Measurements from ENCODE around the gene PHF14. TPM values are rescaled to one million over a fixed set of nuclear protein-coding genes. Genes with fewer than 3 reads are reported as not detected.

The PHF14 gene
- total RNA-seq, 1 donor from 2014 or later = 41.8 TPM

DNA sequence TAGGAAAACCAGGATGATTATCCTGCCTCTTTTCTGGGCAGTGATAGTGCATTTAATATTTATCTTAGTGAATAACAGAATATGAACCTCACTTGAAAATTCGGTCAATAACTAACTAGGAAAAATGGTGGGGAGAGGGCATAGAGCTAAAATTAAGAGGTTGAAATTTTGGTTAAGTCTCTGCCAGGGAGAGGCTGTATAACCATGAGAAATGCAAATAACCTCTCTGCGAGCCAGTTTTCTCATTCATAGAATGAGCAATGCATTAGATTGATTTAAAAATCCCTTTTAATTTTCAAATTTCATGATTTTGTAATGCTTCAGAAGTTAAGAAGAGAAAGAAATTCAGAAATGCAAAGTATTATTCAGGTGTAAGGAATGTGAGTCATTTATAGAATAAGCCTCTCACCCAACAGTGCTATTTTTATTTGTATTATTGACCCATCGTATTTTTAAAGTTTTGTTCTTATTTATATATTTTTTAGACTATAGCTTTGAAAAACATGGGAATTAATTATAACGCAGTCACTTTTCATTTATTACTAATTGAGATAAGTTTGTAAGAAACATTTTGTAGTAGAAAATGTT is 104.7 kb downstream of the PHF14 start:
- intact Hi-C loops (cut with DNase I) = no loop called here
- peaks cover 2 to 3% of the 10 kb centered on the region in 2 donors for H3K36me3 ChIP-seq
- TF ChIP-seq, protein P1, sequence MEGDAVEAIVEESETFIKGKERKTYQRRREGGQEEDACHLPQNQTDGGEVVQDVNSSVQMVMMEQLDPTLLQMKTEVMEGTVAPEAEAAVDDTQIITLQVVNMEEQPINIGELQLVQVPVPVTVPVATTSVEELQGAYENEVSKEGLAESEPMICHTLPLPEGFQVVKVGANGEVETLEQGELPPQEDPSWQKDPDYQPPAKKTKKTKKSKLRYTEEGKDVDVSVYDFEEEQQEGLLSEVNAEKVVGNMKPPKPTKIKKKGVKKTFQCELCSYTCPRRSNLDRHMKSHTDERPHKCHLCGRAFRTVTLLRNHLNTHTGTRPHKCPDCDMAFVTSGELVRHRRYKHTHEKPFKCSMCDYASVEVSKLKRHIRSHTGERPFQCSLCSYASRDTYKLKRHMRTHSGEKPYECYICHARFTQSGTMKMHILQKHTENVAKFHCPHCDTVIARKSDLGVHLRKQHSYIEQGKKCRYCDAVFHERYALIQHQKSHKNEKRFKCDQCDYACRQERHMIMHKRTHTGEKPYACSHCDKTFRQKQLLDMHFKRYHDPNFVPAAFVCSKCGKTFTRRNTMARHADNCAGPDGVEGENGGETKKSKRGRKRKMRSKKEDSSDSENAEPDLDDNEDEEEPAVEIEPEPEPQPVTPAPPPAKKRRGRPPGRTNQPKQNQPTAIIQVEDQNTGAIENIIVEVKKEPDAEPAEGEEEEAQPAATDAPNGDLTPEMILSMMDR (IDR thresholded peaks at IDR 0.05) = no peak
- no peak for DNase-seq (ENCODE audit: low spot score in 2 of 2)
- no peaks in the 10 kb centered on the region for H3K27me3 ChIP-seq
- no peak overlapping the region for H3K27ac ChIP-seq
- no peak overlapping the region for H3K4me3 ChIP-seq
- H3K9me3 ChIP-seq = peaks cover 0 to 7% of the 10 kb centered on the region in 2 donors
- H3K4me1 ChIP-seq = no peaks in the 10 kb centered on the region

DNA sequence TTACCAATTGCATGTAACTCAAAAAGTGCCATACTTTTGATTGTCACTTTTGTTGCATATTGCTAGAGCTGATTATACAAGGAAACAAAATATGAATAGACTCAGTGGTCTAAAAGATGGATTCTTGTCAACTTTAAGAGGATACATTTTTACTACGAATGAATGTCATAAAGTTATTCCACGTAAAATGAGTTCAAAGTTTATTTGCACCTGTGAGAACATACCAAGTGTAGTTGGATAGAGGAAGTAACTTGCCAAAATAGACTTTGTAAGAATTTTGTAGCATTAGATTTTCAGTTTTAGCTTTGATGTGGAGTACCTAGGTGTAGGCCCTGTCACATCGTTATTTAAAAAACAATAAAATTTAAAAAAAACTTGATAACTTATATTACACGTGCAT is 106.2 kb downstream of the PHF14 start:
- TF ChIP-seq, protein P1 (IDR thresholded peaks at IDR 0.05) = no peak
- Histone ChIP-seq H3K4me3 (no peak overlapping the region), H3K27me3 (no peaks in the 10 kb centered on the region), H3K36me3 (peaks cover 0 to 2% of the 10 kb centered on the region in 2 donors), H3K9me3 (peaks cover 0 to 7% of the 10 kb centered on the region in 2 donors), H3K27ac (no peak overlapping the region), H3K4me1 (no peaks in the 10 kb centered on the region)
- DNase-seq (ENCODE audit: low spot score in 2 of 2) = no peak
- intact Hi-C loops (cut with DNase I) = no loop called here

DNA sequence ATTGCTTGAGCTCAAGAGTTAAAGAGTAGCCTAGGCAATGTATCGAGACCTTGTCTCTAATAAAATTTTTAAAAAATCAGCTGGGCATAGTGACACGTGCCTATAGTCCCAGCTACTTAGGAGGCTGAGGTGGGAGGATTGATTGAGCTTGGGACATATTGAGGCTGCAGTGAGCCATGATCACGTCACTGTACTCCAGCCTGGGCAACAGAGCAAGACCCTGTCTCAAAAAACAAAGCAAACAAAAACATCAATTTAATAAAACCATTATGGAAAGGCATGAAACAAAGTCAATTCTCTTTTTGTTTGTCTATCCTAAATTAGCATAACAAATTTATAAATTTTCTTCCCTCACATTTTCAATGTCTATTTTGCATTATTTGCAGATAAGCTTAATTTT is 108.4 kb downstream of the PHF14 start:
- peaks cover 0 to 3% of the 10 kb centered on the region in 2 donors for H3K36me3 ChIP-seq
- H3K4me3 ChIP-seq = no peak overlapping the region
- no peak for DNase-seq (ENCODE audit: low spot score in 2 of 2)
- peaks cover 0 to 7% of the 10 kb centered on the region in 2 donors for H3K9me3 ChIP-seq
- intact Hi-C loops (cut with DNase I) = no loop called here
- H3K27ac ChIP-seq = no peak overlapping the region
- TF ChIP-seq, protein P1 (IDR thresholded peaks at IDR 0.05) = no peak
- no peaks in the 10 kb centered on the region for H3K4me1 ChIP-seq
- no peaks in the 10 kb centered on the region for H3K27me3 ChIP-seq

DNA sequence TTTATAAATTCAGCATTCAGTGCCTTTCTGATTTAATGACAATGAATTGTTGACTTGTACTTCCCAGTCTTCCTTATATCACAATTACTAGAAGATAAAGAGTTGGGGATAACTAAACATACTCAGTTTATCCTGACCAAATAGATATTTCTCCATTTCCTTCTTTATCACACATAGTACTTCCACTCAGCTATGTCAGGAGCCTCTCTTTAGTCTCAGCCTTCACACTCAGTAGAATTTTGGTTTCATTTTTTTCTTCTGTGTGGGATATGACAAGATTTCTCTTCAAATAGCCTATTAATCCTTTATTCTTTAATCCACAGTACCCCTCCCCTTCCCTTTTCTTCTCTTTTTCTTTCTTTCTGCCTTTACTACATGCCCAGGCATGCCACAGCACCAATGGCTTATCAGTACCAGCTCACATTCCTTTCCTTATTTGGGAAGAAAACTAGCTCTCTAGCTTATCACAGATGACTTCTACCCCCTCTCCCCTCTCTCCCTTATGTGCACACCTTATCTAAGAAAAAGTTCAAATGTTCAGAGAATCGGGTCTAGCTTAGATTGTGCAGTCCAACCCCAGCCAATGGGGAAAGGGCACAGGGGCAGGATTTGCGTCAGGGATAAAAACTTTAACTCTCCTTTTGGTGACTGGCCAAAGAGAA is 109.0 kb downstream of the PHF14 start:
- Histone ChIP-seq H3K4me1 (no peaks in the 10 kb centered on the region), H3K9me3 (peaks cover 0 to 7% of the 10 kb centered on the region in 2 donors), H3K4me3 (no peak overlapping the region), H3K36me3 (peaks cover 5 to 7% of the 10 kb centered on the region in 2 donors), H3K27me3 (no peaks in the 10 kb centered on the region), H3K27ac (no peak overlapping the region)
- DNase-seq (ENCODE audit: low spot score in 2 of 2) = no peak
- TF ChIP-seq, protein P1 (IDR thresholded peaks at IDR 0.05) = no peak
- intact Hi-C loops (cut with DNase I) = no loop called here

DNA sequence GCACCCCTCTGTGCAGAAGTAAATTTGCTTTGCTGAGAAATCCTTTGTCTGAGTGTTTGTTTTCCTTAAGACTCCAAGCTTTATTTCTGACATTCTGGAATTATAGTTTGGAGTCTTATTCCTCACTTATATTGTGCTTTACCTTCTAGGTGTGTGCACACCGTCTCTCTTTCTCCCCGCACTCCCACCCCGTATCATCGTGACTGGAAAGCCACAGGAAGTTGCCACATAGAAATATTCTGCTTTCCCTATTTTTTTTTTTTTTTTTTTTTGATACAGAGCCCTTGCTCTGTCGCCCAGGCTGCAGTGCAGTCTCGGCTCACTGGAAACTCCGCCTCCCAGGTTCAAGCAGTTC is 109.5 kb downstream of the PHF14 start:
- Histone ChIP-seq H3K9me3 (peaks cover 0 to 7% of the 10 kb centered on the region in 2 donors), H3K27me3 (no peaks in the 10 kb centered on the region), H3K36me3 (peaks cover 5 to 7% of the 10 kb centered on the region in 2 donors), H3K4me1 (no peaks in the 10 kb centered on the region), H3K27ac (no peak overlapping the region), H3K4me3 (no peak overlapping the region)
- DNase-seq (ENCODE audit: low spot score in 2 of 2) = no peak
- intact Hi-C loops (cut with DNase I) = no loop called here
- TF ChIP-seq, protein P1 (IDR thresholded peaks at IDR 0.05) = no peak
